K562 (cell line): ENCODE data around the gene ATG12. TPM values are rescaled to one million over a fixed set of nuclear protein-coding genes. Genes with fewer than 3 reads are reported as not detected.

Source experiments
- ATAC-seq: fragments of 200-7000 bp; cut with Tn5 transposase; 3 replicates; pipeline ENCODE4 v1.9.1; 2020; ENCODE audit warnings: moderate library complexity
- BruUV-seq: library from RNA; stranded (reverse); fragments of 400-500 nt; replicated peaks from 2 replicates; lab custom pipeline; 2021; lab: Mats Ljungman, UMichigan
- CTCF ChIA-PET: fragments of 300-600 bp; formaldehyde crosslinking; extraction: SDS; loops from one replicate; lab custom pipeline; 2021; ENCODE audit warnings: low intra/inter-chr PET ratio; lab: Yijun Ruan, JAX
- POLR2A ChIA-PET: fragments of 300-600, 350-650 bp; sonication (Branson Sonifier 250); formaldehyde crosslinking; extraction: SDS; loops from one replicate; lab custom pipeline; 2021; ENCODE audit warnings: antibody characterized with exemption, inconsistent platforms; lab: Yijun Ruan, JAX
- DNase-seq, 4 experiments: peaks; one replicate each; pipeline versions ENCODE4 v3.0.0 to v3.0.0-alpha.2; 2011 to 2018; ENCODE audit warnings: low spot score in 3 of 4, mixed read lengths in 3 of 4; ENCODE audit errors: extremely low read depth in 1 of 4
- FAIRE-seq: peaks from 2 replicates; lab custom pipeline; 2011; peaks lifted over from hg19 to GRCh38; lab: Jason Lieb, UNC
- H2AFZ ChIP-seq: 2 replicates; pipeline ENCODE4 v1.6.0; 2011; ENCODE audit warnings: low read depth, low read length, control low read depth, inconsistent platforms
- H3K27ac ChIP-seq: fragments of 200-600 bp; 3 replicates; pipeline ENCODE4 v1.8.0; 2011; ENCODE audit warnings: low read depth, mild to moderate bottlenecking, control low read depth, inconsistent platforms, low read length, moderate library complexity, mixed read lengths; ENCODE audit errors: extremely low read depth
- H3K27me3 ChIP-seq, 2 experiments: fragments of 300-600 bp in 1 of 2; 2 replicates in 1 of 2; 3 replicates in 1 of 2; pipeline versions ENCODE4 v1.6.0 to v1.8.0; 2011; ENCODE audit warnings: inconsistent platforms in 2 of 2, low read length in 2 of 2, mild to moderate bottlenecking in 1 of 2, mixed read lengths in 1 of 2, moderate library complexity in 1 of 2; ENCODE audit not compliant: control insufficient read depth in 2 of 2, insufficient read depth in 2 of 2
- H3K36me3 ChIP-seq: fragments of 300-600 bp; 3 replicates; pipeline ENCODE4 v1.8.0; 2011; ENCODE audit warnings: mild to moderate bottlenecking, low read length, inconsistent platforms; ENCODE audit not compliant: control insufficient read depth, insufficient read depth
- H3K4me1 ChIP-seq, 2 experiments: fragments of 200-600 bp in 1 of 2; replicated peaks in 1 of 2; 2 replicates in 1 of 2; 3 replicates in 1 of 2; pipeline versions ENCODE4 v1.5.1 to v1.8.0; 2011; ENCODE audit warnings: inconsistent platforms in 2 of 2, low read length in 2 of 2, mild to moderate bottlenecking in 1 of 2, mixed read lengths in 1 of 2, moderate library complexity in 1 of 2; ENCODE audit not compliant: control insufficient read depth in 2 of 2, insufficient read depth in 2 of 2
- H3K4me2 ChIP-seq: 2 replicates; pipeline ENCODE4 v1.6.1; 2011; ENCODE audit warnings: low read length, control low read depth, inconsistent platforms, mixed read lengths; ENCODE audit not compliant: insufficient read depth
- H3K4me3 ChIP-seq: fragments of 200-600 bp; sonication (generic), shearing (Covaris generic); 2 replicates; pipeline ENCODE4 v1.5.1; 2016; ENCODE audit warnings: control low read depth, inconsistent platforms
- H3K79me2 ChIP-seq: fragments of 200-600 bp; 3 replicates; pipeline ENCODE4 v1.8.0; 2011; ENCODE audit warnings: low read length, inconsistent platforms; ENCODE audit not compliant: control insufficient read depth, insufficient read depth
- H3K9ac ChIP-seq, 2 experiments: 2 replicates each; pipeline versions ENCODE4 v1.6.0 to v1.6.1; 2011; ENCODE audit warnings: low read depth in 2 of 2, low read length in 2 of 2, control low read depth in 1 of 2, inconsistent platforms in 1 of 2, mild to moderate bottlenecking in 1 of 2, mixed read lengths in 1 of 2; ENCODE audit not compliant: insufficient read depth in 1 of 2
- H3K9me1 ChIP-seq: one replicate; pipeline ENCODE4 v1.6.0; 2011; ENCODE audit warnings: inconsistent platforms, mild to moderate bottlenecking, low read length, moderate library complexity; ENCODE audit not compliant: control insufficient read depth, insufficient read depth
- H3K9me3 ChIP-seq: replicated peaks from 2 replicates; pipeline ENCODE4 v1.5.1; 2011; ENCODE audit warnings: low read depth, low read length, inconsistent platforms; ENCODE audit not compliant: control insufficient read depth, insufficient read depth
- H4K20me1 ChIP-seq: replicated peaks from 2 replicates; pipeline ENCODE4 v1.6.1; 2011; ENCODE audit warnings: low read length, inconsistent platforms, mixed read lengths; ENCODE audit not compliant: control insufficient read depth, insufficient read depth
- AFF1 ChIP-seq, 2 experiments: fragments of 450-650 bp; IDR thresholded peaks; 2 replicates each; pipeline ENCODE4 v1.6.1; 2018; ENCODE audit warnings: mild to moderate bottlenecking in 2 of 2, low read depth in 1 of 2; ENCODE audit not compliant: partially characterized antibody in 2 of 2
- CCAR2 ChIP-seq: fragments of 200-400 bp; formaldehyde crosslinking; IDR thresholded peaks from 2 replicates; pipeline ENCODE4 v1.6.1; 2017; ENCODE audit warnings: mild to moderate bottlenecking, low read depth, low read length
- CHD2 ChIP-seq: IDR thresholded peaks from 2 replicates; pipeline ENCODE4 v1.6.1; 2011; ENCODE audit warnings: low read depth, low read length
- CXXC5 ChIP-seq: fragments of 250-450 bp; sonication (Bioruptor Pico); IDR thresholded peaks from 2 replicates; pipeline ENCODE4 v1.8.0; 2022; ENCODE audit warnings: inconsistent platforms, mild to moderate bottlenecking, moderate library complexity
- MLLT1 ChIP-seq, 2 experiments: fragments of 450-650 bp; IDR thresholded peaks; 2 replicates each; pipeline ENCODE4 v1.6.1; 2016
- MTA1 ChIP-seq: fragments of 450-650 bp; IDR thresholded peaks from 2 replicates; pipeline ENCODE4 v1.6.1; 2017; ENCODE audit warnings: borderline replicate concordance
- NCOA6 ChIP-seq: fragments of 450-650 bp; IDR thresholded peaks from 2 replicates; pipeline ENCODE4 v1.6.1; 2017; ENCODE audit warnings: mild to moderate bottlenecking
- NRF1 ChIP-seq, 2 experiments: fragments of 450-650 bp; IDR thresholded peaks in 1 of 2; conservative IDR thresholded peaks in 1 of 2; 2 replicates each; pipeline ENCODE4 v1.6.1; 2014; ENCODE audit warnings: mild to moderate bottlenecking in 2 of 2
- POLR2H ChIP-seq: IDR thresholded peaks from 2 replicates; pipeline ENCODE4 v1.6.1; 2016; ENCODE audit warnings: missing genetic modification characterization, low read depth, mild to moderate bottlenecking, control low read depth, missing compliant biosample characterization, moderate library complexity
- RHOXF2B ChIP-seq: fragments of 250-450 bp; sonication (Bioruptor Pico); conservative IDR thresholded peaks from 2 replicates; pipeline ENCODE4 v1.5.1; 2021
- SNRNP70 ChIP-seq: fragments of 200-400 bp; formaldehyde crosslinking; optimal IDR thresholded peaks from 2 replicates; pipeline ENCODE3; 2017; ENCODE audit warnings: low read depth, low read length
- SOX6 ChIP-seq: fragments of 450-650 bp; IDR thresholded peaks from 2 replicates; pipeline ENCODE4 v1.6.1; 2014; ENCODE audit warnings: mild to moderate bottlenecking
- TEAD2 ChIP-seq: fragments of 450-650 bp; IDR thresholded peaks from 2 replicates; pipeline ENCODE4 v1.6.1; 2016; ENCODE audit warnings: missing genetic modification characterization, control low read depth, missing compliant biosample characterization
- ZNF79 ChIP-seq: fragments of 250-450 bp; sonication (Bioruptor Pico); IDR thresholded peaks from 2 replicates; pipeline ENCODE4 v1.4.0; 2020; ENCODE audit warnings: low read depth, mild to moderate bottlenecking, moderate library complexity
- WGBS: fragments of 100-300 bp; shearing (Covaris generic); methylation state at CpG from one replicate; pipeline ENCODE4 v1.1.6; 2016; ENCODE audit warnings: low coverage, mixed read lengths; ENCODE audit not compliant: insufficient coverage; ENCODE audit errors: missing lambda C conversion rate; 5-methylcytosine and 5-hydroxymethylcytosine counted together
- in situ Hi-C: fragments of 300-500 bp; cut with MboI; formaldehyde crosslinking; loops from 4 replicates; pipeline ENCODE4 v1.15.0; 2018; ENCODE audit warnings: inconsistent platforms, mixed read lengths
- intact Hi-C: fragments of 100-400 bp; cut with micrococcal nuclease; formaldehyde crosslinking; loops from 2 replicates; pipeline ENCODE4 v1.14.2; 2022
- polyA plus RNA-seq, 8 experiments: library from polyadenylated mRNA; depleted of rRNA in 4 of 8; stranded (reverse) in 5 of 8; unstranded in 3 of 8; fragments of >200 nt; fragmentation: Nextera tagmentation in 2 of 8; fragmentation: Illumina TruSeq in 1 of 8; extraction: Ambion mirVana in 2 of 8; extraction: Trizol in 1 of 8; gene quantifications; 2 replicates each; pipeline versions ENCODE4 v1.2.1 to v1.2.3, GENCODE V29; 2011 to 2014; ENCODE audit warnings: inconsistent platforms in 1 of 8, missing spikeins in 1 of 8
- total RNA-seq, 7 experiments: library from RNA; depleted of rRNA in 6 of 7; stranded (reverse); fragments of >200 nt in 6 of 7; fragmentation: Illumina TruSeq in 2 of 7; extraction: Trizol in 2 of 7; gene quantifications; 2 replicates each; pipeline versions ENCODE4 v1.2.1 to v1.2.3, GENCODE V29; 2011 to 2021; ENCODE audit warnings: low replicate concordance in 1 of 7
- TF ChIP-seq, protein P1 (sequence below): fragments of 450-650 bp; IDR thresholded peaks from 2 replicates; pipeline ENCODE4 v1.6.1; 2016
- TF ChIP-seq, protein P2 (sequence below): fragments of 200-800 bp; sonication (Bioruptor generic); IDR thresholded peaks from 2 replicates; pipeline ENCODE4 v1.6.1; 2017; ENCODE audit warnings: missing genetic modification characterization, missing compliant biosample characterization

The ATG12 gene
- total and polyA plus RNA-seq, 9 of the 15 experiments (the other 6 are each of a cell fraction or from before 2014, with no cell fraction given): 21.6 to 132 (median 61.3) TPM

GRCh38 chr5:115796656-115797055, 44.7 kb downstream of the ATG12 start:
- Histone ChIP-seq H3K4me3 (no peak overlapping the region), H4K20me1 (no peaks in the 10 kb centered on the region), H3K4me1 (no peaks in the 10 kb centered on the region), H3K9me3 (no peaks in the 10 kb centered on the region), H3K27ac (no peak overlapping the region), H3K27me3 (no peaks in the 10 kb centered on the region; a peak in 1 of 5 replicates), H3K9ac (no peak overlapping the region), H3K79me2 (no peaks in the 10 kb centered on the region), H2AFZ (no peak overlapping the region), H3K4me2 (no peak overlapping the region), H3K36me3 (no peaks in the 10 kb centered on the region), H3K9me1 (no peaks in the 10 kb centered on the region)
- ChIA-PET CTCF (interaction anchor here (0.6 kb wide), 1 partner anchor 1431 kb away, joined by 5 read pairs; no protein-coding TSS in a partner anchor), POLR2A (no interaction called here)
- 0% methylated on average over 3 of the region's 3 CpGs for WGBS
- no peak for ATAC-seq
- intact Hi-C loops (no loop called here), in situ Hi-C loops (no loop called here)
- TF ChIP-seq MLLT1 (IDR thresholded peaks at IDR 0.05) (no peak), POLR2H (tag) (no peak), AFF1 (IDR thresholded peaks at IDR 0.05; ENCODE audit: low read depth in 1 of 2, partially characterized antibody in 2 of 2) (no peak), CHD2 (no peak), SNRNP70 (no peak), NCOA6 (no peak), MTA1 (no peak), CXXC5 (no peak), SOX6 (no peak), CCAR2 (no peak), NRF1 (conservative IDR thresholded peaks at IDR 0.05 in 1 of 2, IDR thresholded peaks at IDR 0.05 in 1 of 2) (no peak), ZNF79 (CRISPR knock-in tag) (no peak), RHOXF2B (CRISPR knock-in tag) (no peak), TEAD2 (tag) (no peak)
- TF ChIP-seq, protein P1, sequence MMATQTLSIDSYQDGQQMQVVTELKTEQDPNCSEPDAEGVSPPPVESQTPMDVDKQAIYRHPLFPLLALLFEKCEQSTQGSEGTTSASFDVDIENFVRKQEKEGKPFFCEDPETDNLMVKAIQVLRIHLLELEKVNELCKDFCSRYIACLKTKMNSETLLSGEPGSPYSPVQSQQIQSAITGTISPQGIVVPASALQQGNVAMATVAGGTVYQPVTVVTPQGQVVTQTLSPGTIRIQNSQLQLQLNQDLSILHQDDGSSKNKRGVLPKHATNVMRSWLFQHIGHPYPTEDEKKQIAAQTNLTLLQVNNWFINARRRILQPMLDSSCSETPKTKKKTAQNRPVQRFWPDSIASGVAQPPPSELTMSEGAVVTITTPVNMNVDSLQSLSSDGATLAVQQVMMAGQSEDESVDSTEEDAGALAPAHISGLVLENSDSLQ: no peak
- TF ChIP-seq, protein P2, sequence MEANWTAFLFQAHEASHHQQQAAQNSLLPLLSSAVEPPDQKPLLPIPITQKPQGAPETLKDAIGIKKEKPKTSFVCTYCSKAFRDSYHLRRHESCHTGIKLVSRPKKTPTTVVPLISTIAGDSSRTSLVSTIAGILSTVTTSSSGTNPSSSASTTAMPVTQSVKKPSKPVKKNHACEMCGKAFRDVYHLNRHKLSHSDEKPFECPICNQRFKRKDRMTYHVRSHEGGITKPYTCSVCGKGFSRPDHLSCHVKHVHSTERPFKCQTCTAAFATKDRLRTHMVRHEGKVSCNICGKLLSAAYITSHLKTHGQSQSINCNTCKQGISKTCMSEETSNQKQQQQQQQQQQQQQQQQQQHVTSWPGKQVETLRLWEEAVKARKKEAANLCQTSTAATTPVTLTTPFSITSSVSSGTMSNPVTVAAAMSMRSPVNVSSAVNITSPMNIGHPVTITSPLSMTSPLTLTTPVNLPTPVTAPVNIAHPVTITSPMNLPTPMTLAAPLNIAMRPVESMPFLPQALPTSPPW (CRISPR knock-in tag): no peak
- no peak for DNase-seq
- FAIRE-seq: no peak
- no TSS peak for BruUV-seq
